ENCODE results near the gene PAEP.
"Not testable (repeated sequence)": the region's sequence is repeated elsewhere in the genome, so short reads cannot be mapped to it uniquely, and the experiment has no call there.

Gene PAEP

GRCh38 chr9:135525241-135526088, 36.1 kb upstream of the PAEP start:
- DNase-seq (ENCODE audit: low read depth in 1 of 2, low spot score in 1 of 2) = no peak

- no peak for DNase-seq (ENCODE audit: low read depth in 1 of 2, low spot score in 1 of 2)
Observed at GRCh38 chr9:135526089-135526729, 35.3 kb upstream of the PAEP start.

- no peak for DNase-seq (ENCODE audit: low read depth in 1 of 2, low spot score in 1 of 2)
Observed at GRCh38 chr9:135526730-135527571, 34.6 kb upstream of the PAEP start.

DNA sequence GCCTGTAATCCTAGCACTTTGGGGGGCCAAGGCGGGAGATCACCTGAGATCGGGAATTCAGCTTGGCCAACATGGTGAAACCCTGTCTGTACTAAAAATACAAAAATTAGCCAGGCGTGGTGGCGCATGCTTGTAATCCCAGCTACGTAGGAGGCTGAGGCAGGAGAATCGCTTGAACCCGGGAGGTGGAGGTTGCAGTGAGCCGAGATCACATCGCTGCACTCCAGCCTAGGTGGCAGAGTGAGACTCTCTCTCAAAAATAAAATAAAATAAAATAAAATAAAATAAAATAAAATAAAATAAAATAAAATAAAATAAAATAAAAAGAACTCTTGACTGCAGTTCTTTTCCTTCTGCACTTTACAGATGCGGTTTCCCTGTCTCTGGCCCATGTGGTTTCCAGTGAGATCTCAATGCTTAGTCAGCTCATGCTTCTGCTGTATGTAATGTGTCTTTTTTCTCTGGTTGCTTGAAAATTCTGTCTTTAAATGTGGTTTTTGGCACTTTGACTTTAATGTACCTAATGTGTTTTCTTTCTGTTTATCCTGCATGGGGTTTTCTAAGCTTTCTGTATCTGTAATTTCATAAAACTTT, 32.6 kb upstream of the PAEP start:
- not testable (repeated sequence) for DNase-seq (ENCODE audit: low read depth in 1 of 2, low spot score in 1 of 2)

- no peak for DNase-seq (ENCODE audit: low read depth in 1 of 2, low spot score in 1 of 2)
Observed at GRCh38 chr9:135530146-135530545, 31.4 kb upstream of the PAEP start.

GRCh38 chr9:135531096-135531495, 30.5 kb upstream of the PAEP start:
- DNase-seq (ENCODE audit: low read depth in 1 of 2, low spot score in 1 of 2) = no peak

- DNase-seq (ENCODE audit: low read depth in 1 of 2, low spot score in 1 of 2) = no peak
Observed at GRCh38 chr9:135533113-135533512, 28.4 kb upstream of the PAEP start.

DNA sequence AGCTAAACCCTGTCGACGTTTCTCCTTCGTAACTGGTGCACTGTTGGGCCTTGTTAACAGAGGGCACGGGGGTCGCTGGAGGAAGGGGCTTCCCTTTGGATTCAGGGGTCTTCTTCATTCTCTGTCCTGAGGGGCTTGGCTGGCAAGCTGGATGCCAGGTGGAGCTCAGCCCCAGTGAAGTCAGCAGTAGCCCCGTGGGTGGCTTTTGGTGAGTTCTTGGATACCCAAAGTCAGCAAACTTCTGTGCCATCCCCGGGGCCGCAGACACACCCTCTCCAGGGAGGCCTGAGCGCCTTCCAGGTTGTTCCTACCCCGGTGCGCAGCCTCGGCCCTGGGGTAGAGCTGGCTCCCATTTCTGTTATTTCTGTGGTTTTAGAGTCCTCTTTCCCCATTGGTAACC, 27.9 kb upstream of the PAEP start:
- DNase-seq (ENCODE audit: low read depth in 1 of 2, low spot score in 1 of 2) = no peak

GRCh38 chr9:135534192-135534711, 27.3 kb upstream of the PAEP start:
- DNase-seq (ENCODE audit: low read depth in 1 of 2, low spot score in 1 of 2) = not testable (repeated sequence)

- DNase-seq (ENCODE audit: low read depth in 1 of 2, low spot score in 1 of 2) = not testable (repeated sequence)
Observed at GRCh38 chr9:135534826-135535225, 26.7 kb upstream of the PAEP start.

GRCh38 chr9:135535631-135536030, 25.9 kb upstream of the PAEP start:
- not testable (repeated sequence) for DNase-seq (ENCODE audit: low read depth in 1 of 2, low spot score in 1 of 2)

- DNase-seq (ENCODE audit: low read depth in 1 of 2, low spot score in 1 of 2) = no peak
Observed at GRCh38 chr9:135536216-135536615, 25.3 kb upstream of the PAEP start.

DNA sequence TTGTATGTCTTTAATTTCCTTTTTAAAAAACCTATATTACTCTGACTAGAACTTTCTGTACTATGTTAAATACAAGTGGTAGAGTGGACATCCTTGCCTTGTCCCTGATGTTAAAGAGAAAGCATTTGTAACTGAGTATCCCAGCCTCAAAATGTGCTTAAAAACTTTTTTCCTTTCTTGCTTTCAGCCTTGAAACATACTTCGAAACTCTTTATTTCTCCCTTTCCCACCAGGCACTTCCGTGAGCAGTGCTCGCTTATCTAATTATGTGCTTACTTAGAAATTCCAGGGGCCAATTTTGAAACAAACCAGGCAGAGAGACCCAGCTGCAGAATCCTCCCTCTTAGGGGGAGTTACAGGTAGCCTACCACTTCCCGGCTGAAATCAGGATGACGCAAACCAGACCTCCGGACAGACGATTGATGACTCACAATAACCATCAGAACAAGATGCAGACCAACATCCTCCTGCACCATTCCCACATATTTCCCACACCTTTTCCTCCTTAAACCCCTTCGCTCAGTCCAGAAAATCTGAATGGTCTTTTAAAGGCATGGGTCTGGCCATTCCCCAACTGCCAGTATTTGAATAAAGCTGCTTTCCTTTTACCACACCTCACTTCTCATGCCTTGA, 18.2 kb upstream of the PAEP start:
- DNase-seq (ENCODE audit: low read depth in 1 of 2, low spot score in 1 of 2) = not testable (repeated sequence)

DNA sequence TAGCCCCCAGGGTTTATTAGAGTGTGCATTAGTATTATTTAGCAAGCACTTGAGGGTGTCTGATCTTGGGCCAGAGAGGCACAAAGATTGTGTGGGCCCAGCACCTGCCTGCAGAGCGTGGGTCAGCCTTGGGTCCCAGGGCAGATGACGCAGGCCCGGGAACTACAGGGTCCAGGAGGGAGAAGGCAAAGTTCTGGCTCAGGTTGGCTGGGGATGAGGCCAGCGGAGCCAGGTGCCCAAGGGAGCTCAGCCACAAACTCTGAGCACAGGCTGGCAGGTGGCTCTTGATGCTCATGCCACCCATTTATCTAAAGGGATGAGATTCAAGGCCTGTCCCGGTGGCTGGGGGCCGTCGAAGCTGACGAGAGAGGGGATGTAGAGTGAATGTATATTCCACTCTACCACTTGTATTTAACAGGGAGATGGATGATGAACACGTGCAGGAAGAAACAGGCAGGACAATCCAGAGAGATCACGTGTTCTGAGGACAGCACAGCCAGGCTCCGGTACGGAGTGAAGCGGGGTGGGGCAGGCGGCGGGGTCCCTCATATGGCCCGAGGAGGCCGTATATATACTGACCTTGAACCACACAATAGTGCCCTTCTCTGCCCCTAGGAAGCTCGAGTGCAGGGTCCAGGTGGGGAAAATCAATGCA, 16.4 kb upstream of the PAEP start:
- DNase-seq (ENCODE audit: low read depth in 1 of 2, low spot score in 1 of 2) = no peak

DNA sequence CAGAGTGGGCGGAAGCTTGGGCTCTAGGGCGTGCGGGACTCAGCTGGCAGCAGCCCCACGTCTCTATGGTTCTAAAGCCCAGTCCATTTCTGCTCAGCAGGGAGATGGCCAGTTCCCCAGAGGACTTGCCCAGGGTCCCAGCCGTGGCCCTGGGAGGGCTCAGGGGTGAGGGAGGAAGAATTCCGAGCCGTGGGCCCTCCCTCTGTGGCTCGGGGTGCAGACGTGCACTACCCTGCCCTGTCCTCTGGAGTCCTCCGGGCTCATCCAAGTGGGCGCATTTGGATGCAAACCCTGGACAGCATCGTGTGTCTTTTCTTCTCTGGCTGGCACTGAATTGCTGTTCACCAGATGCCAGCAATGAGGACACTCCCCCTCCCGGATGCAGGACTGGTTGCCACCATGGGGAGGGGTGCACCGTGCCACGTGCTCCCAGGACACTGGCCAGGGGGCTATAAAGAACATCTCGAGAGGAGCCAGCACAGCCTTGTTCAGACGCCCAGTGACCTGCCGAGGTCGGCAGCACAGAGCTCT, 15.8 kb upstream of the PAEP start, which contains the start of gene OBP2A:
Gene OBP2A (plus strand): TSS at position 481 of the 531 bp plus-strand sequence. CDS start 55 bp downstream, outside the sequence.
- DNase-seq (ENCODE audit: low read depth in 1 of 2, low spot score in 1 of 2) = not testable (repeated sequence)

- not testable (repeated sequence) for DNase-seq (ENCODE audit: low read depth in 1 of 2, low spot score in 1 of 2)
Observed at GRCh38 chr9:135546792-135547617, 14.6 kb upstream of the PAEP start.

DNA sequence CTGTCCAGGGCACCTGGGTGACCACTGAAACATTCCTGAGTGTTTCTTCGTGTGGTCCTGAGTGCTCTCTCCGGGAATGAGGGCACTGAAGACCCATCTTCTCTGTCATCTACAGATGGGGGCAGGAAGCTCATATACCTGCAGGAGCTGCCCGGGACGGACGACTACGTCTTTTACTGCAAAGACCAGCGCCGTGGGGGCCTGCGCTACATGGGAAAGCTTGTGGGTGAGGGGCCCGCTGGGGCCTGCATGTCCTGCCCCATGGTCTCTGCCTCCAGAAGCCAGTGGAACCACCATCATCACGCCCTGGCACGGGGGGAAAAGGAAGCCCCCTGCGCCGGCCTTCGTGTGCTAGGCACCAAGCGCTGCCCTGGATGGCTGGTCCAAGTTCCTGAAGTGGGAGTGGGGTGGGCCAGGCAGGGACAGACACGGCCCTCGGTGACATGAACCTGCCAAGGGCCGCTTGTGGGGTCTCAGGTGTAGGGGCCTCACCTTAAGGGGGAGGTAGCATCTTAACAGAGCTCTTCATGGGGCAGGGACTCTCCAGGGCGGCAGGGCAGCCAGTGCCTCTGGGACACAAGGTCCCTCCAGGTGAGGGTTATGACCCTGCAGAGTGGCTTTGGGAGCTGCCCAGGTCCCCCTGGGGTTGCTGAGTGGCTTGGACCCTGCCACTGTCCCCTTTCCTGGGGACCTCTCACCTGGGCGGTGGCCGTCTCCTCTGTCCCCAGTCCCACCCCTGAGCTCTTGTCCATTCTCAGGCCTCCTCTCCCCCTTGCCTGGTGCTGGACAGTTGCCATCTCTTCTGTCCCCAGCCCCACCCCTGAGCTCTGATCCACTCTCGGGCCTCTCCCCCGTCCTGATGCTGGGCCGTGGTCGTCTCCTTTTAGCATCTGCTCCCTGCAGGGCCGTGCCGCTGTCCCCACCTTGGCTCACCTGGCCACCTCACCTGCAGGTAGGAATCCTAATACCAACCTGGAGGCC, 13.5 kb upstream of the PAEP start:
- DNase-seq (ENCODE audit: low read depth in 1 of 2, low spot score in 1 of 2) = no peak
